ENCODE results near the gene SFT2D3. TPM values are rescaled to one million over a fixed set of nuclear protein-coding genes. Genes with fewer than 3 reads are reported as not detected.

The SFT2D3 gene
- total and polyA plus RNA-seq, 4 donors = 3.3 to 4.9 (median 4.0) TPM

GRCh38 chr2:127722807-127723206 is 21.5 kb downstream of the SFT2D3 start:
- WGBS, 2 donors = 48 to 50% methylated on average over 3 of the region's 3 CpGs
- Histone ChIP-seq H3K4me1 (ENCODE audit: control insufficient read depth in 1 of 2, insufficient read depth in 2 of 2, low read length in 2 of 2) (no peaks in the 10 kb centered on the region), H3K27ac (ENCODE audit: low read depth in 1 of 2, low read length in 2 of 2) (no peak overlapping the region), H3K27me3 (ENCODE audit: control insufficient read depth in 1 of 2, insufficient read depth in 2 of 2, low read length in 1 of 2) (no peaks in the 10 kb centered on the region), H3K36me3 (ENCODE audit: control insufficient read depth in 1 of 2, insufficient read depth in 2 of 2, low read length in 1 of 2) (peaks cover 0 to 5% of the 10 kb centered on the region in 2 donors), H3K9me3 (ENCODE audit: control insufficient read depth, low read length) (no peaks in the 10 kb centered on the region), H3K4me3 (ENCODE audit: low read length in 2 of 2) (no peak overlapping the region)
- intact Hi-C loops (cut with DNase I) = no loop called here
- no peak for DNase-seq
- ATAC-seq (ENCODE audit: low FRiP score) = no peak

GRCh38 chr2:127726158-127726880 is 25.0 kb downstream of the SFT2D3 start:
- H3K27me3 ChIP-seq (ENCODE audit: control insufficient read depth in 1 of 2, insufficient read depth in 2 of 2, low read length in 1 of 2) = no peaks in the 10 kb centered on the region
- no peaks in the 10 kb centered on the region for H3K4me1 ChIP-seq (ENCODE audit: control insufficient read depth in 1 of 2, insufficient read depth in 2 of 2, low read length in 2 of 2)
- 82 to 91% methylated on average over 6 of the region's 6 CpGs for WGBS, 2 donors
- H3K36me3 ChIP-seq (ENCODE audit: control insufficient read depth in 1 of 2, insufficient read depth in 2 of 2, low read length in 1 of 2) = peaks cover 0 to under 1% of the 10 kb centered on the region in 2 donors
- intact Hi-C loops (cut with DNase I) = no loop called here
- no peak for DNase-seq
- no peak overlapping the region for H3K4me3 ChIP-seq (ENCODE audit: low read length in 2 of 2)
- H3K27ac ChIP-seq (ENCODE audit: low read depth in 1 of 2, low read length in 2 of 2) = no peak overlapping the region
- H3K9me3 ChIP-seq (ENCODE audit: control insufficient read depth, low read length) = no peaks in the 10 kb centered on the region
- ATAC-seq (ENCODE audit: low FRiP score) = no peak

GRCh38 chr2:127733113-127733815 is 32.0 kb downstream of the SFT2D3 start:
- no peak overlapping the region for H3K27ac ChIP-seq (ENCODE audit: low read depth in 1 of 2, low read length in 2 of 2)
- H3K9me3 ChIP-seq (ENCODE audit: control insufficient read depth, low read length) = no peaks in the 10 kb centered on the region
- H3K36me3 ChIP-seq (ENCODE audit: control insufficient read depth in 1 of 2, insufficient read depth in 2 of 2, low read length in 1 of 2) = no peaks in the 10 kb centered on the region
- intact Hi-C loops (cut with DNase I) = no loop called here
- H3K27me3 ChIP-seq (ENCODE audit: control insufficient read depth in 1 of 2, insufficient read depth in 2 of 2, low read length in 1 of 2) = no peaks in the 10 kb centered on the region
- no peak for ATAC-seq (ENCODE audit: low FRiP score)
- H3K4me1 ChIP-seq (ENCODE audit: control insufficient read depth in 1 of 2, insufficient read depth in 2 of 2, low read length in 2 of 2) = peaks cover 0 to 3% of the 10 kb centered on the region in 2 donors
- DNase-seq = no peak
- peak overlapping the region in 1 of 2 donors; percentile 93 for H3K4me3 ChIP-seq (ENCODE audit: low read length in 2 of 2)
- 13% methylated on average over 6 of the region's 6 CpGs for WGBS, 2 donors

- Histone ChIP-seq H3K9me3 (ENCODE audit: control insufficient read depth, low read length) (no peaks in the 10 kb centered on the region), H3K4me3 (ENCODE audit: low read length in 2 of 2) (peak overlapping the region; percentile 26 to 93), H3K4me1 (ENCODE audit: control insufficient read depth in 1 of 2, insufficient read depth in 2 of 2, low read length in 2 of 2) (peaks cover 0 to 3% of the 10 kb centered on the region in 2 donors), H3K27ac (ENCODE audit: low read depth in 1 of 2, low read length in 2 of 2) (no peak overlapping the region), H3K27me3 (ENCODE audit: control insufficient read depth in 1 of 2, insufficient read depth in 2 of 2, low read length in 1 of 2) (no peaks in the 10 kb centered on the region), H3K36me3 (ENCODE audit: control insufficient read depth in 1 of 2, insufficient read depth in 2 of 2, low read length in 1 of 2) (no peaks in the 10 kb centered on the region)
- no peak for ATAC-seq (ENCODE audit: low FRiP score)
- 10 to 11% methylated on average over 5 of the region's 5 CpGs for WGBS, 2 donors
- DNase-seq = no peak
- intact Hi-C loops (cut with DNase I) = no loop called here
Observed at GRCh38 chr2:127733816-127734537, 32.7 kb downstream of the SFT2D3 start.

- peaks cover 0 to 3% of the 10 kb centered on the region in 2 donors for H3K4me1 ChIP-seq (ENCODE audit: control insufficient read depth in 1 of 2, insufficient read depth in 2 of 2, low read length in 2 of 2)
- ATAC-seq (ENCODE audit: low FRiP score) (no peak), DNase-seq (no peak)
- H3K27ac ChIP-seq (ENCODE audit: low read depth in 1 of 2, low read length in 2 of 2) = no peak overlapping the region
- H3K4me3 ChIP-seq (ENCODE audit: low read length in 2 of 2) = no peak overlapping the region
- no peaks in the 10 kb centered on the region for H3K36me3 ChIP-seq (ENCODE audit: control insufficient read depth in 1 of 2, insufficient read depth in 2 of 2, low read length in 1 of 2)
- WGBS, 2 donors = 83% methylated on average over 2 of the region's 2 CpGs
- no peaks in the 10 kb centered on the region for H3K9me3 ChIP-seq (ENCODE audit: control insufficient read depth, low read length)
- intact Hi-C loops (cut with DNase I) = no loop called here
- H3K27me3 ChIP-seq (ENCODE audit: control insufficient read depth in 1 of 2, insufficient read depth in 2 of 2, low read length in 1 of 2) = no peaks in the 10 kb centered on the region
Observed at GRCh38 chr2:127735044-127735443, 33.7 kb downstream of the SFT2D3 start.

DNA sequence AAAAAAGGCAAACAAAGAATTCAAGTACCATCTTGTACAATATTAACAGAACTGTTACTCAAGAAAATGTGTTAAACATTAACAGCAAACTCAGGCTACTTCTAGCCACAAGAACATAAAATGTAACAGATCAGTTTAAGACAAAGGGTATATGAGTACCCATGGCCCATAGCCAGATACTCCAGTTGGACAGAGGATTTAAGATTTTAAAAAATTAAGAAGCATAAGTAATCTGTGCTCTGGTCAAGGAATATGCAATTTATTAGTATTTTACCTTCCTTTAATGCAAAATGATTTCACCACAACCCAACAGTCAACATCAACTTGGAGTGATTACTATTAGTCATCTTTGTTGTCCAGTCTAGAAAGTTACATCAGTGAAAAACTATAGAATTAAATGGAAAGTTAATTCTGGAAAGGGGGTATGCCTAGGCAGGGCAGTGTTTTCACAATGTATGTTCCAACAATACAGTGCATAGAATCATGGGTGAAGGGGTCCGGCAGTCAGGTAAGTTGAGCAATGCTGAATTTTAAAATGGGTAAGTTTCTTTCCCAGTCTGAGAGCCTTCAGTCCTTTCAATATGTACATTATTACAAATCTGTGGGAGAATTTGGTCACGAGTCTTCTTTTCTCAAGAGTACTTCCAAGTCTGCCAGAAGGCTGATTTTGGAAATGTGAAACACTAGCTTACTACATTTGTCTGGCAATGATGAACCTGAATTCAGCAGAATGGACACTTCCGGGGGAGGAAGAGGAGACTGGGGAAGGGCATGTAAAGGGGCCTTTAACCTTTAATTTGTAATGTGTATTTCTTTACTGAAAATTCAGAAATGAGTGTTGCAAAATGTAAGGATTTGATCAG is 34.5 kb downstream of the SFT2D3 start:
- ATAC-seq (ENCODE audit: low FRiP score) = no peak
- Histone ChIP-seq H3K4me3 (ENCODE audit: low read length in 2 of 2) (no peak overlapping the region), H3K9me3 (ENCODE audit: control insufficient read depth, low read length) (no peaks in the 10 kb centered on the region), H3K27ac (ENCODE audit: low read depth in 1 of 2, low read length in 2 of 2) (no peak overlapping the region), H3K36me3 (ENCODE audit: control insufficient read depth in 1 of 2, insufficient read depth in 2 of 2, low read length in 1 of 2) (peaks cover 0 to 2% of the 10 kb centered on the region in 2 donors), H3K27me3 (ENCODE audit: control insufficient read depth in 1 of 2, insufficient read depth in 2 of 2, low read length in 1 of 2) (no peaks in the 10 kb centered on the region), H3K4me1 (ENCODE audit: control insufficient read depth in 1 of 2, insufficient read depth in 2 of 2, low read length in 2 of 2) (peaks cover 0 to 3% of the 10 kb centered on the region in 2 donors)
- intact Hi-C loops (cut with DNase I) = no loop called here
- no peak for DNase-seq
- 61 to 78% methylated on average over 3 of the region's 3 CpGs for WGBS, 2 donors

GRCh38 chr2:127737892-127738291 is 36.6 kb downstream of the SFT2D3 start:
- H3K27ac ChIP-seq (ENCODE audit: low read depth in 1 of 2, low read length in 2 of 2) = no peak overlapping the region
- ATAC-seq (ENCODE audit: low FRiP score) = no peak
- WGBS, 2 donors = 61 to 80% methylated on average over 1 of the region's 1 CpG
- H3K36me3 ChIP-seq (ENCODE audit: control insufficient read depth in 1 of 2, insufficient read depth in 2 of 2, low read length in 1 of 2) = peaks cover 2 to 3% of the 10 kb centered on the region in 2 donors
- peaks cover 0 to 3% of the 10 kb centered on the region in 2 donors for H3K4me1 ChIP-seq (ENCODE audit: control insufficient read depth in 1 of 2, insufficient read depth in 2 of 2, low read length in 2 of 2)
- intact Hi-C loops (cut with DNase I) = no loop called here
- H3K27me3 ChIP-seq (ENCODE audit: control insufficient read depth in 1 of 2, insufficient read depth in 2 of 2, low read length in 1 of 2) = no peaks in the 10 kb centered on the region
- DNase-seq = no peak
- no peak overlapping the region for H3K4me3 ChIP-seq (ENCODE audit: low read length in 2 of 2)
- H3K9me3 ChIP-seq (ENCODE audit: control insufficient read depth, low read length) = no peaks in the 10 kb centered on the region

GRCh38 chr2:127739800-127740199 is 38.5 kb downstream of the SFT2D3 start:
- DNase-seq = no peak
- no peak for ATAC-seq (ENCODE audit: low FRiP score)
- Histone ChIP-seq H3K9me3 (ENCODE audit: control insufficient read depth, low read length) (no peaks in the 10 kb centered on the region), H3K4me3 (ENCODE audit: low read length in 2 of 2) (no peak overlapping the region), H3K4me1 (ENCODE audit: control insufficient read depth in 1 of 2, insufficient read depth in 2 of 2, low read length in 2 of 2) (no peaks in the 10 kb centered on the region), H3K36me3 (ENCODE audit: control insufficient read depth in 1 of 2, insufficient read depth in 2 of 2, low read length in 1 of 2) (peaks cover 2 to 3% of the 10 kb centered on the region in 2 donors), H3K27me3 (ENCODE audit: control insufficient read depth in 1 of 2, insufficient read depth in 2 of 2, low read length in 1 of 2) (no peaks in the 10 kb centered on the region), H3K27ac (ENCODE audit: low read depth in 1 of 2, low read length in 2 of 2) (no peak overlapping the region)
- WGBS, 2 donors = 86 to 90% methylated on average over 1 of the region's 1 CpG
- intact Hi-C loops (cut with DNase I) = no loop called here
